PFSK-1 (cell line): ENCODE results near the gene ABITRAM.

Experiments
- POLR2AphosphoS5 ChIP-seq: IDR thresholded peaks from 2 replicates; pipeline ENCODE4 v1.6.1; 2012; ENCODE audit warnings: low read depth, mild to moderate bottlenecking, control low read depth, low read length, moderate library complexity
- SIN3A ChIP-seq: IDR thresholded peaks from 2 replicates; pipeline ENCODE4 v1.6.1; 2012; ENCODE audit warnings: mild to moderate bottlenecking, low read length, moderate library complexity, borderline replicate concordance; ENCODE audit not compliant: insufficient read depth

GRCh38 chr9:108956631-108957026, 22.4 kb downstream of the ABITRAM start:
- TF ChIP-seq POLR2AphosphoS5 (no peak), SIN3A (no peak)
